ENCODE measurements around the gene ATAT1.

GRCh38 chr6:30578051-30578450 is 48.6 kb upstream of the ATAT1 start:
- TF ChIP-seq POLR2AphosphoS5 (IDR thresholded peaks at IDR 0.05), result no peak
- no peak for TF ChIP-seq CTCF (IDR thresholded peaks at IDR 0.05 in 8 of 11, conservative IDR thresholded peaks at IDR 0.05 in 3 of 11)
- TF ChIP-seq POLR2A (IDR thresholded peaks at IDR 0.05), result no peak

All from spleen (tissue), 7 donors.